SU-DHL-6 (cell line): ENCODE data around the gene KMT2E.

Source experiments
- H2AFZ ChIP-seq: fragments of 200-600 bp; sonication (generic); 2 replicates; pipeline ENCODE4 v1.6.1; 2014; ENCODE audit warnings: low read depth, mild to moderate bottlenecking, moderate library complexity, mixed read lengths, antibody characterized with exemption, low read length; ENCODE audit not compliant: severe bottlenecking
- H3F3A ChIP-seq: fragments of 200-600 bp; shearing (Covaris generic); 2 replicates; pipeline ENCODE4 v1.6.0; 2016; ENCODE audit warnings: antibody characterized with exemption, mild to moderate bottlenecking; ENCODE audit not compliant: insufficient read depth
- H3K27ac ChIP-seq: fragments of 200-600 bp; sonication (generic); 2 replicates; pipeline ENCODE4 v1.5.1; 2016; ENCODE audit warnings: low read depth, mild to moderate bottlenecking, low read length, moderate library complexity, mixed read lengths
- H3K27me3 ChIP-seq: fragments of 200-600 bp; sonication (generic), shearing (Covaris generic); 2 replicates; pipeline ENCODE4 v1.6.0; 2014; ENCODE audit warnings: mild to moderate bottlenecking, low read length
- H3K36me3 ChIP-seq: fragments of 200-600 bp; sonication (generic); 2 replicates; pipeline ENCODE4 v1.6.1; 2014; ENCODE audit warnings: mild to moderate bottlenecking, low read length, mixed read lengths
- H3K4me2 ChIP-seq: fragments of 300-600, 200-600 bp; shearing (Covaris generic), sonication (generic); 2 replicates; pipeline ENCODE4 v1.6.0; 2014; ENCODE audit warnings: low read length, low read depth, mild to moderate bottlenecking; ENCODE audit not compliant: poor library complexity, severe bottlenecking
- H3K4me3 ChIP-seq: fragments of 200-600 bp; sonication (generic); 2 replicates; pipeline ENCODE4 v1.5.1; 2014; ENCODE audit warnings: antibody characterized with exemption, low read length, mild to moderate bottlenecking, mixed read lengths; ENCODE audit not compliant: insufficient read depth, poor library complexity, severe bottlenecking
- H3K79me2 ChIP-seq: fragments of 200-600 bp; sonication (generic); 2 replicates; pipeline ENCODE4 v1.6.1; 2014; ENCODE audit warnings: mild to moderate bottlenecking, low read length, moderate library complexity; ENCODE audit not compliant: insufficient read depth
- H3K9ac ChIP-seq: fragments of 200-600 bp; sonication (generic); 2 replicates; pipeline ENCODE4 v1.7.0; 2014; ENCODE audit warnings: mild to moderate bottlenecking, low read length
- H3K9me2 ChIP-seq: fragments of 200-600 bp; sonication (generic); replicated peaks from 2 replicates; pipeline ENCODE4 v1.6.1; 2014; ENCODE audit warnings: low read length; ENCODE audit not compliant: insufficient read depth
- H3K9me3 ChIP-seq: fragments of 200-600 bp; sonication (generic); 2 replicates; pipeline ENCODE4 v1.6.1; 2014; ENCODE audit warnings: low read length, mixed read lengths; ENCODE audit not compliant: insufficient read depth
- H4K20me1 ChIP-seq: fragments of 200-600 bp; sonication (generic); 2 replicates; pipeline ENCODE4 v1.6.1; 2014; ENCODE audit warnings: low read depth, mild to moderate bottlenecking, antibody characterized with exemption, low read length, moderate library complexity, mixed read lengths
- EZH2phosphoT487 ChIP-seq: fragments of 200-600 bp; sonication (generic), shearing (Covaris generic); conservative IDR thresholded peaks from 2 replicates; pipeline ENCODE4 v1.6.1; 2018; ENCODE audit warnings: mild to moderate bottlenecking, antibody characterized with exemption, low read length, moderate library complexity, mixed read lengths
- TF ChIP-seq, protein P1 (sequence below): fragments of 200-600 bp; sonication (generic); IDR thresholded peaks from one replicate; pipeline ENCODE4 v1.5.1; 2017; ENCODE audit warnings: antibody characterized with exemption, mild to moderate bottlenecking, low read length, moderate library complexity; ENCODE audit not compliant: insufficient read depth, poor library complexity, severe bottlenecking

KMT2E gene

DNA sequence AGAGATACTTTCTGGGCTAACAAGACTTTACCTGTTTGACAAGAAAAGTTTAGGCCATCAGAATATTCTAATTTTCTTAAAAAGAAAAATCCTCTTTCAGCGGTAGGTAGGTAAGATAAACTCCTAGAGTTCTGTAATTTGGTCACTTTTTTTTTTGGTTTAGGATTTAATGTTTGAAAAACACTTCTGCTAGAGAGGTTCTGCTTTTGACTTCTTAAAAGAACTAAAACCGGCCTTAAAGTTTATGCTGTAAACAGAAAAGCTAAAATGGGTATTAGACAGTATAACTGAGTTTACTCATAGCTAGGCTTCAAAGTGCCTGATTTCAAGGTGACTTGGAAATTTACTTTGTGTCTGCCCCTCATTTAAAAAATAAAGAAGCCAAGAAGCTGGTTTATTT, 21.7 kb upstream of the KMT2E start:
- no peak overlapping the region for H3K4me2 ChIP-seq
- H2AFZ ChIP-seq, result no peak overlapping the region
- H3K9me3 ChIP-seq, result no peaks in the 10 kb centered on the region
- no peaks in the 10 kb centered on the region for H3K9me2 ChIP-seq
- H3K4me3 ChIP-seq, result no peak overlapping the region
- H3K27ac ChIP-seq, result no peak overlapping the region
- TF ChIP-seq, protein P1, sequence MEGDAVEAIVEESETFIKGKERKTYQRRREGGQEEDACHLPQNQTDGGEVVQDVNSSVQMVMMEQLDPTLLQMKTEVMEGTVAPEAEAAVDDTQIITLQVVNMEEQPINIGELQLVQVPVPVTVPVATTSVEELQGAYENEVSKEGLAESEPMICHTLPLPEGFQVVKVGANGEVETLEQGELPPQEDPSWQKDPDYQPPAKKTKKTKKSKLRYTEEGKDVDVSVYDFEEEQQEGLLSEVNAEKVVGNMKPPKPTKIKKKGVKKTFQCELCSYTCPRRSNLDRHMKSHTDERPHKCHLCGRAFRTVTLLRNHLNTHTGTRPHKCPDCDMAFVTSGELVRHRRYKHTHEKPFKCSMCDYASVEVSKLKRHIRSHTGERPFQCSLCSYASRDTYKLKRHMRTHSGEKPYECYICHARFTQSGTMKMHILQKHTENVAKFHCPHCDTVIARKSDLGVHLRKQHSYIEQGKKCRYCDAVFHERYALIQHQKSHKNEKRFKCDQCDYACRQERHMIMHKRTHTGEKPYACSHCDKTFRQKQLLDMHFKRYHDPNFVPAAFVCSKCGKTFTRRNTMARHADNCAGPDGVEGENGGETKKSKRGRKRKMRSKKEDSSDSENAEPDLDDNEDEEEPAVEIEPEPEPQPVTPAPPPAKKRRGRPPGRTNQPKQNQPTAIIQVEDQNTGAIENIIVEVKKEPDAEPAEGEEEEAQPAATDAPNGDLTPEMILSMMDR, result no peak
- no peak for TF ChIP-seq EZH2phosphoT487
- no peak overlapping the region for H3K9ac ChIP-seq
- peaks cover 62% of the 10 kb centered on the region for H4K20me1 ChIP-seq
- peaks cover 19% of the 10 kb centered on the region; the same call in 1 of the 2 replicates for H3K36me3 ChIP-seq
- H3F3A ChIP-seq, result peaks cover 22% of the 10 kb centered on the region
- H3K79me2 ChIP-seq, result no peaks in the 10 kb centered on the region; the same call in 1 of the 2 replicates
- no peaks in the 10 kb centered on the region for H3K27me3 ChIP-seq

DNA sequence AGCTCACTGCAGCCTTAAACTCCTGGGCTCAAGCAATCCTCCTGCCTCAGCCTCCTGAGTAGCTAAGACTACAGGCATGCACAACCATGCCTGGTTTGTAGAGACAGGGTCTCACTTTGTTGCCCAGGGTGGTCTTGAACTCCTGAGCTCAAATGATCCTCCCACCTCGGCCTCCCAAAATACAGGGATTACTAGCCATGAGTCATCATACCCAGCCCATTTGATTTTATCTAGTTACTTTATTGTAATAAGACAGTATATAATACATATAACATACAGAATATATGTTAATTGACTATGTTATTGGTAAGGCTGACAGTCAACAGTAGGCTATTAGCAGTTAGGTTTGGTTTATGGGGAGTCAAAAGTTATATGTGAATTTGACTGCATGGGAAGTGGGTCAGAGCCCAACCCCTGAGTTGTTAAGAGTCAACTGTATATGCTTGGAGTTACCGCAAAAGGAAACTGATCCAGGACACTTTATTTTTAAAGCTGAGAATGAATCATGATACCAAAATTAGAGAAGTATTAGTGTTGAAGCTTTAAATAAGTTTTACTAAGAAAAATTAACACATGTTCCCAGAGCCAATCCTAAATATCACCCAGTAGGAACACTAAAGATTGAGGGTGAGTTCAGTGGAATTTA, 20.7 kb upstream of the KMT2E start:
- no peak overlapping the region for H3K4me2 ChIP-seq
- H3F3A ChIP-seq, result peaks cover 13% of the 10 kb centered on the region
- TF ChIP-seq, protein P1, result no peak
- TF ChIP-seq EZH2phosphoT487, result no peak
- peaks cover 19% of the 10 kb centered on the region; the same call in 1 of the 2 replicates for H3K36me3 ChIP-seq
- no peaks in the 10 kb centered on the region for H3K27me3 ChIP-seq
- peaks cover 60% of the 10 kb centered on the region for H4K20me1 ChIP-seq
- H3K27ac ChIP-seq, result no peak overlapping the region
- H3K79me2 ChIP-seq, result no peaks in the 10 kb centered on the region; the same call in 1 of the 2 replicates
- no peak overlapping the region for H2AFZ ChIP-seq
- H3K9ac ChIP-seq, result no peak overlapping the region
- H3K9me3 ChIP-seq, result no peaks in the 10 kb centered on the region
- no peak overlapping the region for H3K4me3 ChIP-seq
- no peaks in the 10 kb centered on the region for H3K9me2 ChIP-seq

DNA sequence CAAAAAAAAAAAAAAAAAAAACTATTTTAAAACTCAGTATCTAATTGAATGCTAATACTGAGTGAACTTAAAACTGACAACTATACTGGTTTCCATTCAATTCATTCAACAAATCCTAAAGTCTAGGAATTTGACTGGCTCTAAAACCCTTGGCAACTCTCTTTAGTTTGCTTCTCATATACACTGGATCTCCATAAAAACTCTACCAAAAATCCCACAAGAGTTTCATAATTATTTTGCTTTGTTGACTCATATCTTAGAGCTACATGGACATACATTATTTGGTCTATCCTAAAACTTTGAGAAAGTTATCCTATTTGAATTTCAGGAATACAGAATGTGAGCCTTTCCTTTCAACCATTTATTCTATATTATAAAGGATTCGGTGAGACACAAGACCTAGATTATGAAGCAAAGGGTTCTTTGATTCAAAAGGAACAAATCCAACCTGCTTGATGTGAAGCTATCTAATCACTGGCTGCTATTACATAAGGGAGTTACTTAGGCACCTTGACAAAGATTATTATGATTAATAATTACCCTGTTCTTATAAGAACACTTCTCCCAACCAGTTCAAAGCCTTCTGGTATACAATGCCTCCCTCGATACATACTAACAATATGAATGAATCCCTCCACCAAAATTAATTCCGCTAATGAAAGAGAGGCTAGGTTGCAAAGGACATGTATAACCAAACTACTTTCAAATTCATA, 15.8 kb upstream of the KMT2E start:
- H3K36me3 ChIP-seq, result peaks cover 18% of the 10 kb centered on the region; the same call in 1 of the 2 replicates
- no peak overlapping the region for H3K4me3 ChIP-seq
- H3K79me2 ChIP-seq, result no peaks in the 10 kb centered on the region; the same call in 1 of the 2 replicates

More for the DNA sequence above, 15.8 kb upstream of the KMT2E start:
- no peak overlapping the region for H3K4me2 ChIP-seq
- peaks cover 7% of the 10 kb centered on the region for H3F3A ChIP-seq
- peaks cover 82% of the 10 kb centered on the region for H4K20me1 ChIP-seq
- no peak overlapping the region for H3K27ac ChIP-seq
- H2AFZ ChIP-seq, result no peak overlapping the region
- H3K9ac ChIP-seq, result no peak overlapping the region
- H3K9me3 ChIP-seq, result no peaks in the 10 kb centered on the region
- H3K27me3 ChIP-seq, result no peaks in the 10 kb centered on the region
- no peak for TF ChIP-seq EZH2phosphoT487
- TF ChIP-seq, protein P1, result no peak
- H3K9me2 ChIP-seq, result no peaks in the 10 kb centered on the region
